Activated CD4-positive, alpha-beta T cell treated with anti-CD3 and anti-CD28 coated beads for 4 hours (primary cell): Measurements from ENCODE around the gene KIAA2012.

ENCODE experiments used
- DNase-seq, 2 donors: peaks; one replicate each; pipeline ENCODE4 v3.0.0-alpha.2; 2020

Gene KIAA2012

DNA sequence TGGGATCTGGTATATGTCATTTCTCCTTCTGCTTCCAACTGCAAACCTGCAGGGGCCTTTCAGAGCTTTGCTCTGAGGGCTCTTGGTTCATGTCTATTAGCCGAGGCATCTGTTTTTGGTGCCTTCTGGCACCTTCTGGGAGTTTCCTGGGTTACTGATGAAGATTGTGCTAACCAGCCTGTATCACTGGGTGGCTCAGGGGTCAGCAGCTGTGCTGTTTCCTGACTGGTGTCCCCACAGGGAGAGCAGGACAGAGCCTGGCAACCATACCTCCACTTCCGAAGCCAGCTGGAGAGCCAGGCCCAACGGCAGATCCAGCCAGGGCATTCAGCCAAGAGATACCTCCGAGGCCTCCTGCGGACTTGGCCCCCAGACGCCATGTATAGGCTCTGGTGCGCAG lies 17.5 kb downstream of the KIAA2012 start:
- DNase-seq, result no peak

- no peak for DNase-seq
Observed at GRCh38 chr2:202091476-202091875, 18.4 kb downstream of the KIAA2012 start.

GRCh38 chr2:202094426-202094986 lies 21.5 kb downstream of the KIAA2012 start:
- DNase-seq, result no peak

GRCh38 chr2:202095235-202095634 lies 22.2 kb downstream of the KIAA2012 start:
- no peak for DNase-seq

DNA sequence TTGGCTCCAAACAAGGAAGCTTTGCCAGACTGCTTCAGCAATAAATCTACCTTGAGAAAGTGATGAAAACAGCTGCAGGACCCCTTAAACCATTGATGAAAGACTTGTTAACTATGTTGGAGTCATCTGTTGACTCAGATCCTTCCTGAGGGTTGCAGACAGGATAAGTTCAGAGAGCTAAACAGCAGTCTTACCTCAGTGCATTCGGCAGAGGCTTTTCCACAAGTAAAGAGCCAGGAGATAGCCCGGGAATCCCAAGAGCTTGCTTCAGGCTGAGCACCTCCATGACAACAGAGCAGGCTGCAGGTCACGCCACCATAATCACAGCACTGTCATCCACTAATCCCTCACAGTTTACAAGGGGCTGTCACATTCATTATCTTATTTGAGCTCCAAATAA lies 23.7 kb downstream of the KIAA2012 start:
- no peak for DNase-seq

- DNase-seq, result no peak
Observed at GRCh38 chr2:202098291-202098690, 25.2 kb downstream of the KIAA2012 start.

DNA sequence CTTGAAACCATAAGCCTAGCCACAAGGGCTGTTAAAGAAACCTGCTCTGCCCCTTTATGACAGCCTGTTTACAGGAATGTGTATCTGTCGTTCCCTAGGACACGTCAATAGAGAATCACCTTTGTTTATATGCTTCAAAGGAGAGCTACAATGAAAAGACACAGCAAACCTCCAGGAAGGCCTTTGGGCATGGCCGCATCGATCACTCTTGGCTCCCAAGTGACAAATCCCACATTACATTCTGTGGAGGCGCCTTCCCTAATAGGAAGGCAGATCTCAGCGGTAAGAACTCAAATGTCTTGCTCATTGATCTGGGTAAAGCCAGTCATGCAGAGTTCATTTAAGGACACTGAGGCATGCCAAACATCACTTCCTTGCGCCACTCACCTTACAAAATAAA lies 26.5 kb downstream of the KIAA2012 start:
- DNase-seq, result no peak

GRCh38 chr2:202100176-202100575 lies 27.1 kb downstream of the KIAA2012 start:
- no peak for DNase-seq

GRCh38 chr2:202101026-202101579 lies 28.0 kb downstream of the KIAA2012 start:
- no peak for DNase-seq

DNA sequence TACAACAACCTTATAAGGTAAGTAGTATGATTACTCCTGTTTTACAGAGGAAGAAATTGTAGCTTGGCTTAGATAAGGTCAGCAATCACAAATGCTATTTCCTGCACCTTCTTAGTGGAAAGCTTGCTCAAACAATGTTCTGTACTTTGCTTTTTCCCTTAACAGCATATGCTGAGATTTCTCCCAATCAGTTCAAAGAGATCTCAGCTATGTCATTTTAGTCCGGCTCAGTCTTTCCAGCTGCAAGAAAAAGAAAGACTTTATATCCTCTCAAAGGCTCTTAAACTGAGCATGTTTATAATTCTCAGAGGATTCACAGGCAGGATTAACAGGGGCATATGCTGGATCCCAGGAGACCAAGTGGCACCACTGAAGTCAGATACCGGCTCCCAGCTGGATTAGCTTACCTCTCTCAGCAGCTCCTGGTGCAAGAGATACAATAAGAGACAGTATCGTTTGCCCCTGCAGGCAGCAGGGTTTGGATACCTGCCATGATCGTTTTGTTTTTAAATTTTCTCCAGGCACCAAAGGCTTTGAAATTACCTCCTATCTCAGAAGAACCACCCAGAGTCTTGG lies 29.5 kb downstream of the KIAA2012 start:
- no peak for DNase-seq

DNA sequence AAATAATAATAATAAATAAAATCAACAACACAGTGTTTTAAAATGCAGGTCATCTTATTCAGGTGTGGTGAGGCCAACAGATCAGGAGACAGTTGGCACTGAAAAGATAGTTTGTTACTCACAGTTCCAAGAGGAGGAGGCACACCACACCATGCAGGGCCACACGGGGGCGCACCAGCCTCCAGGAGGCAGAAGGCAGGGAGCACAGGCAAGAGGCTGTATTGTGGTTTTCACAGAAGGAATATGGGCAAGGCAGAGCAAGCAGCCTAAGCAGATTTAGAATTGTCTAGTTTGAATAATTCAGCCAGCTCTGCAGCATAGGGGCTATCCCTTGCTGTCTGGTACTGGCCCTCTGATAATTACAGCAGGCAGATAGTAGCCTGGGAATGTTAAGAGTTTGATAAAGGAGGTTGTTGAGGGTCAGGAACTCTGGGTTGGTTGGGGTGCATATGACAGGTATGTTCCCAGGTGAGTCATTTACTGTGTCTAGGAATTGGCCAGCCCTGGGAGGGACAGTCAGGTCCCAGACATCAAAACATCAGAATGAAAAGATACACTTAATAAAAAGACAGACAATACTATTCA lies 31.3 kb downstream of the KIAA2012 start:
- no peak for DNase-seq

- DNase-seq, result no peak
Observed at GRCh38 chr2:202105025-202105424, 32.0 kb downstream of the KIAA2012 start.

DNA sequence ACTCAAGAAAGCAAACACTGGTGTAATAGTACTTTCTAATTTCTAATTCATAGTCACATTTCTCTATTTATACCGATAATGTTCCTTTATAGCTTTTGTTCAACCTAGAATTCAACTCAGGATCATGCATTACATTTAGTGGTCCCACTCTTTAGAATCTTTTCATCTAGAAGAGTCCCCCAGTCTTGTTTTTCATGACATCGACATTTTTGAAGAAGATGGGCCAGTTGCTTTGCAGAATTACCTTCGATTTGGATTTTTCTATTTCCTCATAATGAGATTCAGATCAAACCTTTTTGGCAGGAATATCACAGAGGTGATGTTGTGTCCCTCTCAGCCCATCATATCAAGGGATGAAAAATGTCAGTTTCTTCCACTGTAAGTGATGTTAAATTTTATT lies 35.3 kb downstream of the KIAA2012 start:
- DNase-seq, result no peak

GRCh38 chr2:202109139-202109736 lies 36.2 kb downstream of the KIAA2012 start:
- no peak for DNase-seq

GRCh38 chr2:202109737-202110184 lies 36.7 kb downstream of the KIAA2012 start:
- no peak for DNase-seq

DNA sequence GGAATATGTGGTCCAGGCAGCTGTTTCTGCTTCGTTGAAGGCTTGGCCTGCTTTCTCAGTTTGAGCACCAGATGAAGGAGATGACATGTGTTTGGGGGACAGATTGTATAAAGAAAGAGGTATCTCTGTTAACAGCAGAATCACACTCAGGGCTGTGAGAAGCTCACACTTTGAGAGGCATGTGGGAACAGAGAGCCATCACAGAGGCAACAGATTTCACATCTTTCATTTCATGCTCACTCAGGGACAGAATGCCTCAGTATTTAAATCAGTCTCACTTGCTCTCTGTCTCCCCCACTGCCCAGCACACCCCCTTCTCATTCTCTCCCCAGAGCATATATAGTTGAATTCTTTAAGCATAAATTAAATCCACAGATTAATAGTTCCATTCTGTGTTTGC lies 37.4 kb downstream of the KIAA2012 start:
- DNase-seq, result no peak

- DNase-seq, result no peak
Observed at GRCh38 chr2:202112041-202112440, 39.0 kb downstream of the KIAA2012 start.

DNA sequence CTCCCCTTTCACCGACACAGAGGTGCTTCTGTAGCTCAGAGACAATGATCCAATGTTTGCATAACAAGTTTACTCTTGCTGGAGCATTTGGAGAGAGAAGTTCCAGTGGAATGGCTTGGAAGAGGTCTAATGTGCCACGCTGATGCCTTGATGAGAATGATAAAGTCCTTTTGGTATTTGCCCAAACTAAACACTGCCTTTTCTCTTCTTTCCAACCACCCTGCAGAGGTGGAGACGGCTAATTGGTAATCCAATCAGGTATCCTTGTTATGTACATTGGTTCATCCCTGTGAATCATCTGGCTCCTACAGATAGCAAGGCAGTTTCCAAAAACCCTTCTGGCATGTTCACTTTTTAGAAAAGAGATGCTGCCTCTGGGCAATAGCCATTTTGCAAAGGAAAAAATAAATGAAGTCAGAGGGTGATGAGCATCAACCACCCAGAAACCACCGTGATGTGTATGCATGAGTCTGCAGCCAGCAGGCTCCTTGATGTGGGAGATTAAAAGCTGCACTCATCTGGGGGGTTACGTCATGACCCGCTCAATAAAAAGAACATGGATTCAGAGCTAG lies 40.6 kb downstream of the KIAA2012 start:
- DNase-seq, result no peak

DNA sequence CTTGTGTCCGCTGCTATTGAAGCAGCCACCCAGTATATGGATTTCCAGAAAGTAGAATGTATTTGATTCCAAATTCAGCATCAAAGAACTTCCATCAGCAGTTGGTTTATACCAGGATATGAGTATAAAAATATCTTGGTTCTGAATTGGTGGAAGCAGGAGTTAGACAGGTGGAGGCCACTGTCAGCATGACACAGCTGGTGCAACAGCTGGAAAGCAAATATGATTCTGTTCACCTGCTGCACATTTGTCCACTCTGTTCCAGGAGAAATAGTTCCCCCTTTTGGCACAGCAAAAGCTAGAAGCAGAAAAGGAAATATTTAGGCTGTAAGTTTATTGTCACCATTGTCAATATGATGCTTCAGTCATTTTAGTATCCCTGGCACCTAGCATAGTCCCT lies 41.2 kb downstream of the KIAA2012 start:
- DNase-seq, result no peak

DNA sequence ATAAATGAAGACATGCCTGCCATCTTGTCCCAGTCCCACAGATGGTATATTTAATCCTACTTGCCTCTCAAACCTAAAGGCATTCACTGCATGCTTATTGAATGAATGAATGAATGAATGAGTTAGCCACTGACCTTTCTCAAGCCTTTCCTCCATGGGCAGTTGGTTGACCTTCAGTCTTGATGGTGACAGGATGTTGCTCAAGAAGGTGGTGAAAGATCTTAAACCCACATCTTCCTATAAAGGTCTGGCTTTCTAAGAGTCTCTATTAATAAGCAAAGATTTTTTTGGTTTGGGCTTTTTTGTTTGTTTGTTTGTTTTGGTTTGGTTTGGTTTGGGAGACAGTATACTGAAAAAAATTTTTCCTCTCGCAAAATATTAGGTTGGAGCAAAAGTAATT lies 41.7 kb downstream of the KIAA2012 start:
- DNase-seq, result no peak

- DNase-seq, result no peak
Observed at GRCh38 chr2:202115479-202115971, 42.5 kb downstream of the KIAA2012 start.

GRCh38 chr2:202116691-202117090 lies 43.6 kb downstream of the KIAA2012 start:
- DNase-seq, result no peak

- no peak for DNase-seq
Observed at GRCh38 chr2:202118168-202118567, 45.1 kb downstream of the KIAA2012 start.

- DNase-seq, result no peak
Observed at GRCh38 chr2:202120828-202121227, 47.8 kb downstream of the KIAA2012 start.
